ENCODE measurements around the gene LCE7A. TPM values are rescaled to one million over a fixed set of nuclear protein-coding genes. Genes with fewer than 3 reads are reported as not detected.

LCE7A gene
- total RNA-seq = not detected in 2 replicates

- no peak for DNase-seq (ENCODE audit: extremely low read depth, low read depth, low spot score)
Measured at GRCh38 chr1:152859696-152860095, at the start of gene LCE7A. Gene LCE7A (plus strand): TSS chr1:152859996. CDS start chr1:152860698, 702 bp downstream.

- no peak for DNase-seq (ENCODE audit: extremely low read depth, low read depth, low spot score)
Measured at GRCh38 chr1:152811050-152811449, 48.7 kb upstream of the LCE7A start.

- no peak for DNase-seq (ENCODE audit: extremely low read depth, low read depth, low spot score)
Measured at GRCh38 chr1:152811671-152812070, 48.1 kb upstream of the LCE7A start, which contains the start of gene LCE1B. Gene LCE1B (plus strand): TSS chr1:152811971. CDS start chr1:152812447, 476 bp downstream.

- DNase-seq (ENCODE audit: extremely low read depth, low read depth, low spot score) = no peak
Measured at GRCh38 chr1:152817309-152817708, 42.5 kb upstream of the LCE7A start.

- no peak for DNase-seq (ENCODE audit: extremely low read depth, low read depth, low spot score)
Measured at GRCh38 chr1:152823294-152823693, 36.5 kb upstream of the LCE7A start.

- DNase-seq (ENCODE audit: extremely low read depth, low read depth, low spot score) = no peak
Measured at GRCh38 chr1:152824964-152825363, 34.8 kb upstream of the LCE7A start.

- DNase-seq (ENCODE audit: extremely low read depth, low read depth, low spot score) = no peak
Measured at GRCh38 chr1:152827173-152827572, 32.6 kb upstream of the LCE7A start, which contains the start of gene LCE1A. Gene LCE1A (plus strand): TSS chr1:152827473. CDS start chr1:152827473, 0 bp downstream.

- no peak for DNase-seq (ENCODE audit: extremely low read depth, low read depth, low spot score)
Measured at GRCh38 chr1:152836870-152837269, 22.9 kb upstream of the LCE7A start.

- no peak for DNase-seq (ENCODE audit: extremely low read depth, low read depth, low spot score)
Measured at GRCh38 chr1:152842556-152842955, 17.2 kb upstream of the LCE7A start, which contains the start of gene LCE6A. Gene LCE6A (plus strand): TSS chr1:152842856. CDS start chr1:152843521, 665 bp downstream.

GRCh38 chr1:152855661-152856060, 4.1 kb upstream of the LCE7A start:
- DNase-seq (ENCODE audit: extremely low read depth, low read depth, low spot score) = no peak

- no peak for DNase-seq (ENCODE audit: extremely low read depth, low read depth, low spot score)
Measured at GRCh38 chr1:152858062-152858461, 1.7 kb upstream of the LCE7A start.

- DNase-seq (ENCODE audit: extremely low read depth, low read depth, low spot score) = no peak
Measured at GRCh38 chr1:152860129-152860528, 333 bp downstream of the LCE7A start.

- DNase-seq (ENCODE audit: extremely low read depth, low read depth, low spot score) = no peak
Measured at GRCh38 chr1:152861374-152861773, 1.6 kb downstream of the LCE7A start.

- DNase-seq (ENCODE audit: extremely low read depth, low read depth, low spot score) = no peak
Measured at GRCh38 chr1:152864443-152864842, 4.6 kb downstream of the LCE7A start.

- DNase-seq (ENCODE audit: extremely low read depth, low read depth, low spot score) = no peak
Measured at GRCh38 chr1:152866321-152866720, 6.5 kb downstream of the LCE7A start.

GRCh38 chr1:152869808-152870419, 10.1 kb downstream of the LCE7A start:
- peak; percentile 25 for DNase-seq (ENCODE audit: extremely low read depth, low read depth, low spot score)

GRCh38 chr1:152870831-152871730, 11.3 kb downstream of the LCE7A start:
- DNase-seq (ENCODE audit: extremely low read depth, low read depth, low spot score) = no peak

GRCh38 chr1:152871731-152872126, 11.9 kb downstream of the LCE7A start:
- no peak for DNase-seq (ENCODE audit: extremely low read depth, low read depth, low spot score)

- no peak for DNase-seq (ENCODE audit: extremely low read depth, low read depth, low spot score)
Measured at GRCh38 chr1:152873495-152873894, 13.7 kb downstream of the LCE7A start.

- DNase-seq (ENCODE audit: extremely low read depth, low read depth, low spot score) = no peak
Measured at GRCh38 chr1:152876827-152877226, 17.0 kb downstream of the LCE7A start.

GRCh38 chr1:152878042-152878441, 18.2 kb downstream of the LCE7A start, which contains the start of gene SMCP:
Gene SMCP (plus strand): TSS chr1:152878322. CDS start chr1:152884423, 6,101 bp downstream.
- DNase-seq (ENCODE audit: extremely low read depth, low read depth, low spot score) = no peak

Data from glomerular endothelial cell (primary cell).